SW480 (cell line): ENCODE data around the gene RSRP1.
"Not testable (repeated sequence)": the region's sequence is repeated elsewhere in the genome, so short reads cannot be mapped to it uniquely, and the experiment has no call there.

Experiments
- DNase-seq: peaks from one replicate; pipeline ENCODE4 v3.0.0-alpha.2; 2016; ENCODE audit warnings: low spot score

RSRP1 gene, protein sequence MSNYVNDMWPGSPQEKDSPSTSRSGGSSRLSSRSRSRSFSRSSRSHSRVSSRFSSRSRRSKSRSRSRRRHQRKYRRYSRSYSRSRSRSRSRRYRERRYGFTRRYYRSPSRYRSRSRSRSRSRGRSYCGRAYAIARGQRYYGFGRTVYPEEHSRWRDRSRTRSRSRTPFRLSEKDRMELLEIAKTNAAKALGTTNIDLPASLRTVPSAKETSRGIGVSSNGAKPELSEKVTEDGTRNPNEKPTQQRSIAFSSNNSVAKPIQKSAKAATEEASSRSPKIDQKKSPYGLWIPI

GRCh38 chr1:25247024-25247828 is at the start of gene RSRP1:
Gene RSRP1, minus strand, starts transcription at chr1:25247454. Its CDS starts 491 bp downstream, at chr1:25246963.
- peak; percentile 96 for DNase-seq

DNA sequence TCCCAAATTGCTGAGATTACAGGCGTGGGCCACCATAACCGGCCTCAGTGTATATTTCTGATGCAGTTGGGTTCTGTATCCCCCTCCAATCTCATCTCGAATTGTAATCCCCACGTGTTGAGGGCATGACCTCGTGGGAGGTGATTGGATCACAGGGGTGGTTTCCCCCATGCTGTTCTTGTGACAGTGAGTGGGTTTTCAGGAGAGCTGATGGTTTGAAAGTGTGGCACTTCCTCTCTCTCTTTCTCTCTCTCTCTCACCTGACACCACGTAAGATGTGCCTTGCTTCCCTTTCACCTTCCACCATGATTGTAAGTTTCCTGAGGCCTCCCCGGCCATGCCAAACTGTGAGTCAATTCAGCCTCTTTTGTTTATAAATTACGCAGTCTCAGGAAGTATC is 49.2 kb upstream of the RSRP1 start:
- DNase-seq = not testable (repeated sequence)

- DNase-seq = not testable (repeated sequence)
Measured at GRCh38 chr1:25294889-25295826, 47.9 kb upstream of the RSRP1 start.

GRCh38 chr1:25293426-25293825 is 46.2 kb upstream of the RSRP1 start:
- not testable (repeated sequence) for DNase-seq

- DNase-seq = not testable (repeated sequence)
Measured at GRCh38 chr1:25290043-25290442, 42.8 kb upstream of the RSRP1 start.

GRCh38 chr1:25288573-25289101 is 41.4 kb upstream of the RSRP1 start:
- DNase-seq = not testable (repeated sequence)

- not testable (repeated sequence) for DNase-seq
Measured at GRCh38 chr1:25287164-25287563, 39.9 kb upstream of the RSRP1 start.

GRCh38 chr1:25285862-25286261 is 38.6 kb upstream of the RSRP1 start:
- DNase-seq = not testable (repeated sequence)

GRCh38 chr1:25279693-25280111 is 32.4 kb upstream of the RSRP1 start:
- not testable (repeated sequence) for DNase-seq

DNA sequence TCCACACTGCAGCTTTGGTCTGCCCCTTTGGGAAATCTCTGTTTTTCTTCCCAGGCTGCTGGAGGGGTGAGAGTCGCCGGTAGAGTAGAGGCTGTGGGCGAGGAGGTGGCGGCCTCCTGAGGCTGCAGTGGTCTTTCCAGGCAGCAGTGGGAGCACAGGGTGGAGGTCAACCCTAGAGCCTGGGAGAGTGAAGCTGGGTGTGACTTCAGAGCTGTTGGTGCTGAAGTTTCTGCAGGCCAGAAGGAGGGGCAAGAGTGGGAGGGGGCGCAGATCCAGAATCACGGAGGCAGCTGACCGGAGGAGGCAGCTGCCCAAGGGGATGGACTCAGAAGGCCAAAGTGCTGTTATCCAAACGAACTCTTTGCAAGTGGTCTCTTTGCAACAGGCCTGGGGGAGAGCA is 31.5 kb upstream of the RSRP1 start:
- not testable (repeated sequence) for DNase-seq

- not testable (repeated sequence) for DNase-seq
Measured at GRCh38 chr1:25278358-25278757, 31.1 kb upstream of the RSRP1 start.

DNA sequence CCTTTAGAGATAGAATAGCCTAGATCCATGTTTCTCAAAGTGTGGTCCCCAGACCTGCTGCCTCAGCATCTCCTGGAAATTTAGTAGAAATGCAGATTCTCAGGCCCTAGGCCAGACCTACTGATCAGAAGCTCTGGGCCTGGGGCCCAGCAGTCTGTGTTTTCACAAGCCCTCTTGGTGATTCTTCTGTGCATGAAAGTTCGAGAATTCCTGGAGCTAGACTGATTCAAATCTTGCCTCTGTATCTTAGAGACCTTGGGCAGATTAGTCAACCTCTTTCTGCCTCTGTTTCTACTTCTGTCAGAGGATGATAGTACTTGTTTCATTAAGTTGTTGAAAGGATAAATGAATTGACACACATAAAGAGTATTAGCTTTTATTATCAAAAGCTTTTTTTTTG is 30.0 kb upstream of the RSRP1 start:
- DNase-seq = not testable (repeated sequence)

DNA sequence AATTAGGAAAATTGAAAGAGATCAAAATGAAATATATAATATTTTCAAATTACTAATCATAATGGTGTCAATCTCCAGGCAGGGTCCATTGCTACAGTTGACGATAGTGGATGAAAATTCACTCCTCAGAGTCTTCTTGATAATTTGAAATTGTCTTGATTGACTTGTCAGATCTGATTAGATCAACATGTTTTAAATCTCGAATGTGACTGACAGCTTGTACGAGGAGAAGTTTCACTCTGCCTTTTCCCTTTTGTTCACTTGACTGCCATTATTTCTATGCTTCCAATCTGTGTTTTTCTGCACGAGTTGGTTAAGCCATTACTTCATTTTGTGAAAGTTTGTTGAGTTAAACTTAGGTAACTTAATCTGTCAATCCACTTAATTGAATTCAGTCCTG is 28.4 kb upstream of the RSRP1 start:
- DNase-seq = not testable (repeated sequence)

- not testable (repeated sequence) for DNase-seq
Measured at GRCh38 chr1:25272238-25272637, 25.0 kb upstream of the RSRP1 start, which contains the start of gene RHD. Gene RHD, plus strand, starts transcription at chr1:25272509. Its CDS starts 39 bp downstream, at chr1:25272548.

- not testable (repeated sequence) for DNase-seq
Measured at GRCh38 chr1:25268143-25268760, 21.0 kb upstream of the RSRP1 start.

DNA sequence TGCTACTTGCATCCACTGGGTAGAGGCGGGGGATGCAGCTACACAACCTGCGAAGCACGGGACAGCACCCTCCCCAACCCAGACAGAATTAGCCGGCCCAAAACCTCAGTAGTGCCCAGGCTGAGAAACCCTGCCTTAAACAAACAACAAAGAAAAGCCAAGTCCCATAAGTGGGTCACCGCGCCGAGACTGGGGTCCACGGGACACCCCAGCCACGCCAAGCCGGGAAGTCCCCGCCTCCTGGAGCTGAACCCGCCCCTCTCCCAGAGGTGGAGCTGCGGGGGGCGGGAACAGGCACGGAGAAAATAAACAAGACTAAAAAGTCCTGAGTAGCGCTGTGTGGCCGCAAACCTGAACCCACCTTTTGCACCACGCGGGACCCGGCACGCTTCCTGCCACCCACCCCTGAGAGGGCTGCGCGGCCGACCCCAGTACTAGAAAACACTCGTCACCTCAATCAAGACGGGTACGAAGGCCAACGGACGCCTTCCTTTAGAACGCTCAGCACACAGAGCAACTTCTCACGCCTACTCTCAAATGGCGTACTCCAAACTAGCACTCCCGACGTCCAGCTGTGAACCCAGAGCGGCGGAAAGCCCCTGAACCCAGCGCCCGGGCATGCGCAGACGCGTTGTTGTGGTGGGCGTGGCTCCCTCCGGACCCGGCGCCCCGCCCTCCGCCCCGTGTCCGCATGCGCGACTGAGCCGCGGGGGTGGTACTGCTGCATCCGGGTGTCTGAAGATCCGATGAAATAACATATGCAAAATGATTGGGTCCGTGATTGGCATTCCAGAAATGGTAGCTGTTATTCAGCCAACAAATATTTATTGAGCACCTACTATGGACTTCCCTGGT is 20.3 kb upstream of the RSRP1 start:
- DNase-seq = peak; percentile 58

DNA sequence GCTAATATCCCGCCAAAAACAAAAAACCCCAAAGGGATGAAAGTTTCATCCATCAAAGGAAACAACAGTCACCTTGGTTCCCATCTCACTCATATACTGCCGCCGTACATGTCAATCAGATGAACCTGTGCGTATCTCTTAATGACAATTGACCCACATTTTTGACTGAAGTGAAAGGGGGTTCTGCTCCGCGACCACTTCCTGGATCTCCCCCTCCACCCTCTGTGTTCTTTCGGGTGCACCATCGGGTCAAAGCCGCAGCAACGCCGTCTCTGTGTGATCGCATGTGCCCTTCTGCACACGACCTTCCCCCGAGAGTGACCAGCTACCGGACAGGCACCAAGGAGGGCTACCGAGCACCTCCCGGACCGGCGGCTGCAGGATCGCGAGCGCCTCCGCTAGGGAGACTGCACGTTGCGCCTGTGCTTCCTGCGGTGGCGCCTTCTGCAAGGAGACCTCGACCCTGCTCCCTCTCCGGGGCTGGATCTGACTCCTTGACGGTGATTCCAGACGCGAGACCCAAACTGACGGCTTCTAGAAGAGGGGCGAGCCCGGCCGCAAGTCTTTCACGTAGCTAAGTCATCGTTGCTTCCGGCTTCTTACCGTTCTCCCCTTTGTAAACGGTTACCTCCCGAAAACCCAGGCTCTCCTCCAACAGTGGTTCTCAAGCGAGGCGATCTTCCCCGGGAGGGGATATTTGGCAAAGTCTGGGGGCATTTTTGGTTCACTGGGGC is 19.5 kb upstream of the RSRP1 start:
- not testable (repeated sequence) for DNase-seq

GRCh38 chr1:25260336-25260735 is 13.1 kb upstream of the RSRP1 start:
- DNase-seq = not testable (repeated sequence)

- not testable (repeated sequence) for DNase-seq
Measured at GRCh38 chr1:25259813-25260212, 12.6 kb upstream of the RSRP1 start.
